ENCODE results near the gene KDELR3. TPM values are rescaled to one million over a fixed set of nuclear protein-coding genes. Genes with fewer than 3 reads are reported as not detected.

Gene KDELR3
- total and polyA plus RNA-seq, 2 of the 8 experiments (the other 6 are each of a cell fraction or from before 2014, with no cell fraction given): 7.9 to 13.0 TPM

- H3K79me1 ChIP-seq (ENCODE audit: low read depth, low read length): no peaks in the 10 kb centered on the region
- TF ChIP-seq TBP (IDR thresholded peaks at IDR 0.05; ENCODE audit: low read depth, low read length): peak; percentile 57; the same call in 1 of the 2 replicates
- TF ChIP-seq EP300 (IDR thresholded peaks at IDR 0.05; ENCODE audit: borderline replicate concordance in 1 of 2, low read depth in 2 of 2, low read length in 2 of 2): peak in 1 of 2 experiments; percentile 84; a peak in 1 of 3 replicates
- TF ChIP-seq ZNF274 (IDR thresholded peaks at IDR 0.05; ENCODE audit: borderline replicate concordance, extremely low read depth, low read length): no peak
- TF ChIP-seq CTBP2 (IDR thresholded peaks at IDR 0.05; ENCODE audit: borderline replicate concordance, insufficient read depth, insufficient read length, low read length): peak; percentile 28
- no peak for TF ChIP-seq RNF2 (IDR thresholded peaks at IDR 0.05; ENCODE audit: borderline replicate concordance, low read depth, low read length, missing control alignments, poor library complexity, severe bottlenecking)
- TF ChIP-seq NANOG (IDR thresholded peaks at IDR 0.05; ENCODE audit: insufficient read depth, low read depth, low read length, poor library complexity, severe bottlenecking): no peak
- TF ChIP-seq BRCA1 (IDR thresholded peaks at IDR 0.05; ENCODE audit: low read depth, low read length): no peak
- peak; percentile 56 for TF ChIP-seq E2F6 (IDR thresholded peaks at IDR 0.05)
- no peak for TF ChIP-seq SRF (IDR thresholded peaks at IDR 0.05; ENCODE audit: low read depth, low read length)
- TF ChIP-seq JUND (IDR thresholded peaks at IDR 0.05; ENCODE audit: low read length): peak; percentile 71
Measured at GRCh38 chr22:38461414-38462081, 6.3 kb upstream of the KDELR3 start.

More at GRCh38 chr22:38461414-38462081, 6.3 kb upstream of the KDELR3 start:
- Histone ChIP-seq H3K4me1 (replicated peaks in 1 of 4; ENCODE audit: control insufficient read depth in 3 of 4, insufficient read depth in 4 of 4, low read length in 3 of 4) (peaks cover 0 to 16% (median 8%) of the 10 kb centered on the region in 4 experiments; a peak in 6 of 7 replicates), H2BK20ac (ENCODE audit: low read length) (peak overlapping the region; percentile 62; the same call in 1 of the 2 replicates), H3K79me2 (ENCODE audit: control insufficient read depth in 1 of 2, insufficient read depth in 2 of 2, low read length in 2 of 2) (no peaks in the 10 kb centered on the region), H3K36me3 (ENCODE audit: control insufficient read depth in 2 of 4, insufficient read depth in 4 of 4, low read length in 3 of 4) (no peaks in the 10 kb centered on the region), H4K8ac (ENCODE audit: extremely low read depth, insufficient read depth, low read length) (no peak overlapping the region), H2AFZ (ENCODE audit: low read length) (peak overlapping the region; percentile 46), H2BK5ac (ENCODE audit: low read depth, low read length) (no peak overlapping the region), H4K5ac (ENCODE audit: insufficient read length, low read depth, low read length) (no peak overlapping the region), H3K56ac (replicated peaks; ENCODE audit: insufficient read length, low read depth, low read length) (no peak overlapping the region), H3K23me2 (ENCODE audit: low read depth, low read length) (no peaks in the 10 kb centered on the region), H3K23ac (ENCODE audit: insufficient read length) (no peak overlapping the region), H3K4me3 (ENCODE audit: extremely low read depth in 1 of 4, insufficient read depth in 2 of 4, low read depth in 3 of 4, low read length in 4 of 4) (peak overlapping the region in 2 of 4 experiments; percentile 19 to 49; a peak in 3 of 8 replicates), H3K27me3 (replicated peaks in 1 of 4; ENCODE audit: control insufficient read depth in 3 of 4, extremely low read depth in 1 of 4, insufficient read depth in 3 of 4, low read length in 3 of 4) (peaks cover 0 to 38% (median 29%) of the 10 kb centered on the region in 4 experiments; a peak in 6 of 7 replicates), H2BK15ac (ENCODE audit: low read length) (no peak overlapping the region), H2AK5ac (ENCODE audit: low read depth, low read length) (no peak overlapping the region), H3K27ac (ENCODE audit: low read depth, low read length) (no peak overlapping the region), H2BK120ac (replicated peaks; ENCODE audit: low read depth, low read length) (no peak overlapping the region), H4K91ac (replicated peaks; ENCODE audit: insufficient read length, low read length) (no peak overlapping the region), H4K20me1 (replicated peaks in 1 of 2; ENCODE audit: control insufficient read depth in 1 of 2, insufficient read depth in 2 of 2, low read length in 2 of 2) (no peaks in the 10 kb centered on the region), H3K18ac (ENCODE audit: extremely low read depth, low read length) (peak overlapping the region; percentile 79; the same call in 1 of the 2 replicates), H3K9me3 (ENCODE audit: insufficient read depth in 2 of 2, low read depth in 1 of 2, low read length in 1 of 2) (no peaks in the 10 kb centered on the region), H2BK12ac (ENCODE audit: low read depth, low read length) (no peak overlapping the region), H3K9ac (replicated peaks in 1 of 4; ENCODE audit: extremely low read depth in 1 of 4, low read depth in 3 of 4, low read length in 3 of 4) (no peak overlapping the region), H3K14ac (ENCODE audit: insufficient read length) (no peak overlapping the region), H3K4ac (replicated peaks; ENCODE audit: insufficient read length, low read depth, low read length) (no peak overlapping the region), H3K4me2 (ENCODE audit: insufficient read depth in 1 of 2, low read depth in 2 of 2, low read length in 2 of 2) (peak overlapping the region; percentile 46 to 56)
- ChIA-PET CTCF (ENCODE audit: partially characterized antibody) (interaction anchor here (1.2 to 4.8 kb wide), 7 partner anchors 9 to 110 kb away, joined by 3 to 21 read pairs (median 8); no protein-coding TSS in a partner anchor), POLR2A (ENCODE audit: partially characterized antibody) (interaction anchor here (0.9 to 40.8 kb wide), 4 partner anchors 14 to 60 kb away, joined by 3 to 1102 read pairs (median 4); no protein-coding TSS in a partner anchor)
- WGBS, 2 experiments (ENCODE audit: extremely low coverage in 1 of 2, insufficient coverage in 1 of 2, insufficient read length in 1 of 2, insufficient replicate concordance in 2 of 2, low coverage in 1 of 2, low lambda C conversion rate in 2 of 2, missing lambda C conversion rate in 1 of 2): 19% methylated on average over 50 of the region's 51 CpGs; no CpG with 5 or more reads in 1 of the 2 experiments
- peak; percentile 77 for FAIRE-seq
- peak; percentile 69 to 98 for DNase-seq (ENCODE audit: low read depth in 1 of 2, low spot score in 2 of 2)
